Activated CD4-positive, CD25-positive, alpha-beta regulatory T cell (primary cell): Measurements from ENCODE around the gene ZNF385C.

ENCODE experiments used
- DNase-seq, 4 experiments: peaks; one replicate each; lab custom pipeline; 2025; lab: John Stamatoyannopoulos, UW

The ZNF385C gene

GRCh38 chr17:41988418-41988817, 109.9 kb downstream of the ZNF385C start:
- no peak for DNase-seq

DNA sequence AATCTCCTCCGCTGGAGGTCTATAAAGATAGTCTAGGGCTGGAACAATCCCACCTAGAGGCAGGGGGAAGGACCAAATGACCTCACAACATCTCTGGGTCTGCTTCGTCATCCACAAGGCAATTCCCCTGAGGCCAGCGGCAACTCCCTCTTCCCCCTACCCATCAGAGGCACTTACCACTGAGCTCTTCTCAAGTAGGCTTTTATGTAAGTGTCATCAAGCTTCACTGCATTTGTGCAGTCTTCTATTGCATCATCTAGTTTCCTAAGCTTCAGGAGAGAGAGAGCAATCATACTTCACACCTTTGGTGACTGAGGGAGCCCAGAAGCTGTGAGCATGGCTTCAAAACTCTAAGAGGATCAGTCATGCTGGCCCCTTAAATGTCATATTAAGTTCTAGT, 110.6 kb downstream of the ZNF385C start:
- no peak for DNase-seq

DNA sequence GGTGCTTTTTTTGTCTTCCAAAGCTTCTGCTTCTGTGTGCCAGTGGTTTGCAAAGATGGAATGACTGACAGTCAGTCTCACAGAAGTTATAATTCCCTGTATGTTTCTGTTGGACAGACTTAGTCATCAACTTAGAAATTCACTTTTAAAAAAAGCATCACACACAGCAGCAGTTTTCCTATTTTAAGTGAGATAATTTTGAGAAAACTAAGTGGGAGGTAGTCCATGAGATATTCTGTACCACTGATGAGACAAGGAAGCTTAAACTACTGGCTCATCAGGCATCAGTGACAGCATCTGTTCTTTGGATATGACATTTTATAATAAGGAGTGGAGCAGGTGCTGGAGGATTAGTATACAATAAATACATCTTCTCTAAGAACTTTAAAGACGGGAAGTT, 111.6 kb downstream of the ZNF385C start:
- no peak for DNase-seq

DNA sequence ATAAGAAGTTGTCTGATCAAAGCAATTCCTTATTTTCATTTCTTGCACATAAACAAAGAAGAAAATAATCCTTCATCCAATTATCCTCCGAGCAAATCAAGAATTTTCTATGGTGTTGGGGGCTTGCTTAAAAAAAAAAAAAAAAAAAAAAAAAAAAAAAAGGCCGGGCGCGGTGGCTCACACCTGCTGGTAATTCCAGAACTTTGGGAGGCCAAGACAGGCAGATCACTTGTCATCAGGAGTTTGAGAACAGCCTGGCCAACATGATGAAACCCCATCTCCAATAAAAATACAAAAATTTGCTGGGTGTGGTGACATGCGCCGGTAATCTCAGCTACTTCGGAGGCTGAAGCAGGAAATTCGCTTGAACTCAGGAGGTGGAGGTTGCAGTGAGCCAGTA, 112.4 kb downstream of the ZNF385C start:
- DNase-seq = no peak

GRCh38 chr17:41984454-41984853, 113.8 kb downstream of the ZNF385C start:
- DNase-seq = no peak

DNA sequence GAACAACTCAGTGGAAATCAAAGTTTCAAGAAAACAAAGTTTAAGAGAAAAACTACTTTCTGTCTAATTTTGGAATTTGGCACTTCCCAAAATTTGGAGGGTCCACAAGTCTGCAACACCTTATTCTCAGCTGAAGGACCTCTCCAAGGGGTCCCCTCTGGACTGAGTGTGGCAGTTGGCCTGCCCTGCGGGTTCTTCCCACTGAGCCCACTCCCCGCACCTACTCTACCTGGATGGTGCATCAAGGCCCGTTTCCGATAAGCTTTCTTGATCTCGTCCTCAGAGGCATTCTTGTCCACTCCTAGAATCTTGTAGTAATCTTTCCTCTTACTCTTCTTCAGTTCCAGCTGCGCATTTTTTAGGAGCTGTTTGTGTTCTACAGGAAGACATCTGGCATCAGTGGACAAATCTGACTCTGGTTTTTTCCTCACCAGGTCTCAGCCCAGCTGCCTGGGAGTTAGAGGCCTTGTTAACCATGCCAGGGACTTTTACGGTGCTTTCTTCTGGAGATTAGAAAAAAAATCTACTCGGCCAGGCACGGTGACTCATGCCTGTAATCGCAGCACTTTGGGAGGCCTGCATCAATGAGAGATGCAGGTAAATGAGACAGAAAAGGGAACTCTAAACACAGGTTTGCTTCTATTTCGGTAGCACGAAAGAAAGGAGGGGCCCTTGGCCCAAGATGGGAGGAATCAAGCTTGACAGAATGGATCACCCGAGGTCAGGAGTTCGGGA, 116.1 kb downstream of the ZNF385C start:
- DNase-seq = no peak

DNA sequence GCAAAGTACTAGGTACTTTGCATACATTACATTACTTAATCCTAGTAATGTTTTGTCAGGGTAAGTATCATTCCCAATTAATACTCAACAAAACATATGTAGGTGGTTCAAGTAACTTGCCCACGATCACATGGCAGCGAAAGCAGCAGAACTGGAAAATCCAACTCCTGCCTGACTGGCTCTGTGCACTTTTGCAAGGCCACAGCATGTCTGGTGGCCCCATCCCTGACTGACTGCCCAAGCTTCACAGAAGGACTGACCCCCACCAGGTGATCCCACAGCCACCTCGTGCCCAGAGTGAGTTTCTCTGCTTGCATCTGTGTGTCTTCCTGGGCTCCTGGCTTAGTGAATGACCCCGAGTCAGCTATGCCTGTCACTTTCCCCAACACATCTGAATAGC, 120.3 kb downstream of the ZNF385C start:
- no peak for DNase-seq

DNA sequence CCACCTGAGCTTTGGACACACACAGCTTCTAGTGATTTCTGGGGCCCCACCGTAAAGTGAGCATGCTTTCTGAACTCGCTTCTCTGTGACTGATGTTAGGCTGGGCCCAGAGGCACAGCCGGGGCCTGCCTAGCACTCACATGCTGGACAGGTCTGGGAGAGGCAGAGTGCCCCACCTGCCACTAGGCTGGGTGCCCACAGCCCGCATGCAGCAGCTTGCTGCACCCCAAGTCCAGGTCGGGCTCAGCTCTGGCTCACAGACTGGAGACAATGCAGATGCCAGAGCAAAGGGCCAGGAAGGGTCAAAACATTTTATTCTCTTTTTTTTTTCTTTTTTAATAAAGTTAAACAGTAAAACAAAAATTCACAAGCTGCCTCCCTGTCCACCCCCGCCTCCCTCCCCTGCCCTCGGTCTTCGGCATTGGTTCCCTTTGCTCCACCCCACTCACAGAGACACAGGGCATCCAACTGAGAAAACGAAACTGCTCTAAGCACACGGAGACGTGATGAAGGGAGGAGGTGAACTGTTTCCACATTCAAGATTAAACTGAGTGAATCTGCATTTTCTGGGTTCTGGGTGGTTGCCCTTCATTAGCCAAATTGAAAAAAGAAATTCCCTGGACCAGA, 122.0 kb downstream of the ZNF385C start:
- no peak for DNase-seq
